MCF 10A (cell line): Measurements from ENCODE around the gene CYGB. TPM values are rescaled to one million over a fixed set of nuclear protein-coding genes. Genes with fewer than 3 reads are reported as not detected.

Experiments used
- BruUV-seq: library from RNA; stranded (reverse); fragments of 400-500 nt; replicated peaks from 2 replicates; lab custom pipeline; 2021; lab: Mats Ljungman, UMichigan
- CTCF ChIA-PET: fragments of 300-600 bp; sonication (Branson Sonifier 250); formaldehyde crosslinking; extraction: SDS; loops from one replicate; lab custom pipeline; 2021; ENCODE audit warnings: antibody characterized with exemption, inconsistent platforms; lab: Yijun Ruan, JAX
- POLR2A ChIA-PET: fragments of 300-600, 350-650 bp; sonication (Branson Sonifier 250); formaldehyde crosslinking; extraction: SDS; loops from one replicate; lab custom pipeline; 2020; ENCODE audit warnings: antibody characterized with exemption, inconsistent platforms; lab: Yijun Ruan, JAX
- DNase-seq: peaks from one replicate; pipeline ENCODE4 v3.0.0-alpha.2; 2018; ENCODE audit not compliant: unreplicated experiment
- H3K27ac Mint-ChIP-seq: one replicate; pipeline ENCODE4 v1.8.0; 2022; ENCODE audit warnings: mild to moderate bottlenecking, low read depth, mixed read lengths; ENCODE audit not compliant: unreplicated experiment
- H3K27me3 Mint-ChIP-seq: one replicate; pipeline ENCODE4 v1.8.0; 2022; ENCODE audit warnings: mixed read lengths; ENCODE audit not compliant: insufficient read depth, unreplicated experiment
- H3K36me3 Mint-ChIP-seq: one replicate; pipeline ENCODE4 v1.8.0; 2022; ENCODE audit warnings: mild to moderate bottlenecking, moderate library complexity, mixed read lengths; ENCODE audit not compliant: insufficient read depth, unreplicated experiment
- H3K4me1 Mint-ChIP-seq: one replicate; pipeline ENCODE4 v1.8.0; 2022; ENCODE audit warnings: mixed read lengths; ENCODE audit not compliant: insufficient read depth, unreplicated experiment
- H3K4me3 Mint-ChIP-seq: one replicate; pipeline ENCODE4 v1.8.0; 2022; ENCODE audit warnings: mild to moderate bottlenecking, moderate library complexity, mixed read lengths; ENCODE audit not compliant: unreplicated experiment
- H3K9me3 Mint-ChIP-seq: one replicate; pipeline ENCODE4 v1.8.0; 2022; ENCODE audit warnings: mixed read lengths; ENCODE audit not compliant: unreplicated experiment
- CTCF ChIP-seq: fragments of 200-600 bp; IDR thresholded peaks from one replicate; pipeline ENCODE4 v1.8.0; 2022; ENCODE audit warnings: antibody characterized with exemption, mild to moderate bottlenecking; ENCODE audit not compliant: unreplicated experiment
- intact Hi-C: fragments of 100-400 bp; cut with micrococcal nuclease; formaldehyde crosslinking; loops from 2 replicates; pipeline ENCODE4 v1.14.1; 2022
- total RNA-seq: library from RNA; stranded (reverse); gene quantifications from 2 replicates; pipeline ENCODE4 v1.2.3, GENCODE V29; 2022

The CYGB gene
- total RNA-seq, 1 experiment from 2014 or later: not detected

GRCh38 chr17:76570877-76571471 is 33.5 kb upstream of the CYGB start:
- Mint-ChIP-seq H3K4me1 (peaks cover 19% of the 10 kb centered on the region), H3K4me3 (no peak overlapping the region), H3K36me3 (peaks cover 23% of the 10 kb centered on the region), H3K27ac (no peak overlapping the region), H3K9me3 (no peaks in the 10 kb centered on the region), H3K27me3 (no peaks in the 10 kb centered on the region)
- no TSS peak for BruUV-seq
- ChIA-PET POLR2A (interaction anchor here (0.7 to 1.9 kb wide), 5 partner anchors 8 to 53 kb away, joined by 3 to 7 read pairs (median 3); no protein-coding TSS in a partner anchor), CTCF (interaction anchor here (0.7 to 1.6 kb wide), 4 partner anchors 12 to 55 kb away, joined by 3 to 4 read pairs (median 3); no protein-coding TSS in a partner anchor)
- intact Hi-C loops: no loop called here
- no peak for TF ChIP-seq CTCF
- DNase-seq: no peak

- ChIA-PET CTCF (interaction anchor here (0.7 to 1.6 kb wide), 4 partner anchors 12 to 55 kb away, joined by 3 to 6 read pairs (median 4); no protein-coding TSS in a partner anchor), POLR2A (interaction anchor here (0.7 to 1.9 kb wide), 4 partner anchors 8 to 53 kb away, joined by 3 to 7 read pairs (median 4); no protein-coding TSS in a partner anchor)
- Mint-ChIP-seq H3K4me3 (no peak overlapping the region), H3K36me3 (peaks cover 29% of the 10 kb centered on the region), H3K27ac (no peak overlapping the region), H3K4me1 (peaks cover 23% of the 10 kb centered on the region), H3K27me3 (no peaks in the 10 kb centered on the region), H3K9me3 (no peaks in the 10 kb centered on the region)
- BruUV-seq: no TSS peak
- no peak for DNase-seq
- intact Hi-C loops: no loop called here
- TF ChIP-seq CTCF: no peak
Measured at GRCh38 chr17:76570457-76570856, 32.9 kb upstream of the CYGB start.

GRCh38 chr17:76569607-76570279 is 32.2 kb upstream of the CYGB start:
- CTCF ChIA-PET: interaction anchor here (1.0 to 1.1 kb wide), 2 partner anchors 28 to 48 kb away, joined by 3 to 6 read pairs; no protein-coding TSS in a partner anchor

More at GRCh38 chr17:76569607-76570279, 32.2 kb upstream of the CYGB start:
- H3K9me3 Mint-ChIP-seq: no peaks in the 10 kb centered on the region
- intact Hi-C loops: no loop called here
- H3K27ac Mint-ChIP-seq: no peak overlapping the region
- BruUV-seq: no TSS peak
- POLR2A ChIA-PET: interaction anchor here (0.9 to 4.6 kb wide), 4 partner anchors 8 to 54 kb away, joined by 3 to 30 read pairs (median 4); no protein-coding TSS in a partner anchor
- TF ChIP-seq CTCF: no peak
- H3K4me3 Mint-ChIP-seq: no peak overlapping the region
- H3K4me1 Mint-ChIP-seq: peaks cover 23% of the 10 kb centered on the region
- H3K36me3 Mint-ChIP-seq: peaks cover 36% of the 10 kb centered on the region
- DNase-seq: no peak
- no peaks in the 10 kb centered on the region for H3K27me3 Mint-ChIP-seq
